NCI-H1048 (cell line): Measurements from ENCODE around the gene CAPN9.
"Not testable (repeated sequence)": the region's sequence is repeated elsewhere in the genome, so short reads cannot be mapped to it uniquely, and the experiment has no call there.

Experiments used
- DNase-seq: peaks from one replicate; lab custom pipeline; 2025; lab: John Stamatoyannopoulos, UW

Gene CAPN9

GRCh38 chr1:230824919-230825721, 77.9 kb downstream of the CAPN9 start:
- DNase-seq: no peak

GRCh38 chr1:230825761-230826160, 78.6 kb downstream of the CAPN9 start:
- DNase-seq: no peak

DNA sequence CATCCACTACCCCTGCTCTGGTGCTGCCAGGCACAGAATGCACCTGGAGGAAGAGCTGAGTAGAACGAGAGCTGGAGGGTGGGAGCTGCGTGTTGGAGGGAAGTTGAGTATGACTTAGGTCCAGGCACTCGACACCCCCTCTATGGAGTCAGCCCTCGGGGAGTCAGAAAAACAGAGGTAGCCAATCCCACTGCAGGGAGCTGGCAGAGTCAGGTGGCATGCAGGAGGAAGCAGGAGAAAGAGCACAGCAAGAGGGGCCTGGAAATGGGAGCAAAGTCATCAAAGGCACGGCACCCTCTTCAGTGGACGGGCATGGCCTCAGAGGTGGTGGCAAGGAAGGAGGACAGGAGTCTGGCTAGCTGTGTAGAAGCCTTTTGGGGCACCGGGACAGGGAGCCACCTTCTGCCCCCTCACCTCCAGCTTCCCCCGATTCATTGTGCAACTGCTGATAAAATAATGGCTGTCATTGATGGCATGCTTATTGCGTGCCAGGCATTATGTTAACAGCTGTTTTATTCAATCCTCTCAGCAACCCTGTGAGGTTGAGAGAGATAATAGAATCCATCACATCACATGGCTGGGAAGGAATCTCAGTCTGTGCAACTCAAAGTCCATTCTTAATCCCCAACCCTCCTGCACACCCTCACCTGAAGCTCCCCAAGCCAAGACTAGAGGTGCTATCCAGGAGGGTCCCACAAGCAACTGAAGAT, 79.1 kb downstream of the CAPN9 start:
- no peak for DNase-seq

GRCh38 chr1:230827081-230827681, 80.0 kb downstream of the CAPN9 start:
- no peak for DNase-seq

DNA sequence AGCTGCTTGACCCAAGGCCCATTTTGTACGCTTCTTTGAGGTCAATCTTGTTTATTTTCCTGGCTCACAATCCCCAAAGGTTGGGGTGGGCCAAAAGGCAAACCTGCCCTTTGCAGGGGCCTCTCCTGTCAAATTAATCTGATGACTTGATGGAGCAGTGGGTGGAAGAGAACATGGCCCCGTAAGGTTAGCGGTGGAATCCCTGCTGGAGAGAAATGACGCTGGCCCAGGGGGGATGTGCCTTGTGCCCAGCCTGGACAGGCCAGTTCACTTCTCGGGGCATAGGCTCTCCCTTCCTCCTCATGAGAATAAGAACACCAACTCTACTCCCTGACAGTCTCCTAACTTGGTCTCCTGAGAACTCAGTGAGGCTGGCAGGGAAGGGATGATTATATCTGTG, 80.6 kb downstream of the CAPN9 start:
- no peak for DNase-seq

DNA sequence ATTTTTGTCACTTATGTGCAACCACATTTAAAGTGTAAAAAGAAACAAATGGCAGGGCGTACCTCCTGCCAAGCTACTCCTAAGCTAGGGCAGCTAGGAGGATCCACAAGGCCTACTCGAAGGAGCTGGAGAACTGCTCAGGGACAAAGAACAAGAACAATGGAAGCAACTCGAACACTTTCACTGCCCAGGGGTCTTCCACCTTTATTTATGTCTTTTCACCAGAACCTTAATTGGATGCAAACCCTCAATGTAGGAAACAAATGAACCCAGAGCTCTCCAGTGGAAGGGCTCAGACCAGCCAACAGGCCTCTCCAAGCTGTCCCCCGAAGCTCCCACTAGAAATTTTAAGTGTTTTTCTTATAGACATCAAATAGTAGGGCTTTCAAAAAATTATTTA, 81.2 kb downstream of the CAPN9 start:
- no peak for DNase-seq

DNA sequence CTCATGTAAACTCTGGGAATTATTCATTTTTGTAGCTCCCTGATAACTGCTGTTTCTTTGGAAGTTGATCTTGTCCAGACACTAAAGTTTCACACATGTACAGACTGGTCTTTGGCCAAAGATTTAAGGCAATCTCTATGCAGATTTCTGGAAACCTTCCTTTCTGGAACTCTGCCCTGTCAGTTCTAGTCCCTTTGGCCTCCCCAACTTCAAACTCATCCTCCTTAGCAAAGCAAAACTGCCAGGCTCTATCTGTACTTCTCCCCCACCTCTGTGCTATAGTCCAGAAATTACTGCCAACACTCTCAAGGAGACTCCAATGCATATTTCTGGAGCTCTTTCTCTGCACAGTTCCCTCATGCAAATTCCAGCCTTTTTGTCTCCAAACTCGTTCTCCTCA, 84.6 kb downstream of the CAPN9 start:
- DNase-seq: no peak

- DNase-seq: no peak
Observed at GRCh38 chr1:230832476-230832875, 85.3 kb downstream of the CAPN9 start.

DNA sequence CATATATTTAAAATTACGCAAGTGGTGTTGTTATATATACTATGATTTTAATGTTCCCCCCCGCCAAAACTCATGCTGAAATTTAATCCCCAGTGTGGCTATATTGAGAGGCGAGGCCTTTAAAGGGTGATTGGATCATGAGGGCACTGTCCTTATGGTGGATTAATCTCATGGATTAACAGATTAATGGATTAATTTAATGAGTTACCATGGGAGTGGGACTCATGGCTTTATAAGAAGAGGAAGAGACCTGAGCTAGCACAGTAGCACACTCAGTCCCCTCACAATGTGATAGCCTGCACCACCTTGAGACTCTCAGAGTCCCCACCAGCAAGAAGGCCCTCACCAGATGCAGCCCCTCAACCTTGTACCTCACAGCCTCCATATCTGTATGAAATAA, 86.3 kb downstream of the CAPN9 start:
- no peak for DNase-seq

DNA sequence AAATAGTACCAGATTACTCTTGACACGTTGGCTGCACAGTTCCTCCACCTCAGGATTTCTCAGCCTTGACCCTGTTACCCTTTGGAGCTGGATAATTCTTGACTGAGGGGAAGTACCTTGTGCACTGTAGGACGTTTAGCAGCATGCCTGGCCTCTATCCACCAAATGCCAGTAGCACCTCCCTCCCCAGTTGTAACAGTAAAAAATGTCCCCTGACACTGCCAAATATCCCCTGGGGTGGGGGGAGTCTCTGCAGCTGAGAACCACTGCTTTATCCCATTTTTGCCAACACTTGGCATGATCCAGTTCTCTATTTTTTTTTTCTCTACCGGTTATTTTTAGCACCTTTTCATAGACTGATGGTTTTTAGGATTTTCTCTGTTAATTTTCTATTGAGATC, 87.1 kb downstream of the CAPN9 start:
- DNase-seq: no peak

GRCh38 chr1:230836347-230836746, 89.2 kb downstream of the CAPN9 start:
- DNase-seq: no peak

DNA sequence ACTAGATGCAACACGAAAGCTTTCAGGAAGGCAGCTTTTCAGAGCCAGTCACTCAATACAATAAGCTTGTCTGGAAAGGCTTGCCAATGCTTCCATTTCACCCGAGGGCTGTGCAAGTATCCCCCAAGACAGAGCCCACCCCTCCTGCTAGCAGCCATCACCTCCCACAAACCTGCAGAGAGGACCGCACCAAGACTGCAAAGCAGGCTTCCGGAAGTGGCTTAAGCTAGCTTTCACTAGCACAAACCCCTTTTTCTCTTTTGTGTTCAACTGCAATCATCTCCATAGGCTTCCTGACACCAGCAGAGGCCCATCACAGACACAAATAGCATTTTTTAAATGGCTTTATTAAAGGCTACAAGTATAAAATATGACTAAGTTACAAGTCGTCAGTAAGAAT, 89.6 kb downstream of the CAPN9 start:
- no peak for DNase-seq

GRCh38 chr1:230839173-230839572, 92.0 kb downstream of the CAPN9 start:
- DNase-seq: no peak

- DNase-seq: no peak
Observed at GRCh38 chr1:230842801-230843200, 95.6 kb downstream of the CAPN9 start.

GRCh38 chr1:230843503-230844309, 96.5 kb downstream of the CAPN9 start:
- no peak for DNase-seq

- no peak for DNase-seq
Observed at GRCh38 chr1:230844561-230844960, 97.4 kb downstream of the CAPN9 start.

DNA sequence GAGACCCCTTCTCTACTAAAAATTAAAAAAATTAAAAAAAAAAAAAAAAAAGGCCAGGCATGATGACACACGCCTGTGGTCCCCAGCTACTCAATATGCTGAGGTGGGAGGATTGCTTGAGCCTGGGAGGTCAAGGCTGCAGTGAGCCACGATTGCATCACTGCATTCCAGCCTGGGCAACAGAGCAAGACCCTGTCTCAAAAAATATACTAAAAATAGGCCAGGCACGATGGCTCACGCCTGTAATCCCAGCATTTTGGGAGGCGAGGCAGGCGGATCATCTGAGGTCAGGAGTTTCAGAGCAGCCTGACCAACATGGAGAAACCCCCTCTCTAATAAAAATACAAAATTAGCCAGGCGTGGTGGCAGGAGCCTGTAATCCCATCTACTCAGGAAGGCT, 98.0 kb downstream of the CAPN9 start:
- DNase-seq: not testable (repeated sequence)

GRCh38 chr1:230848235-230848634, 101.0 kb downstream of the CAPN9 start:
- no peak for DNase-seq

DNA sequence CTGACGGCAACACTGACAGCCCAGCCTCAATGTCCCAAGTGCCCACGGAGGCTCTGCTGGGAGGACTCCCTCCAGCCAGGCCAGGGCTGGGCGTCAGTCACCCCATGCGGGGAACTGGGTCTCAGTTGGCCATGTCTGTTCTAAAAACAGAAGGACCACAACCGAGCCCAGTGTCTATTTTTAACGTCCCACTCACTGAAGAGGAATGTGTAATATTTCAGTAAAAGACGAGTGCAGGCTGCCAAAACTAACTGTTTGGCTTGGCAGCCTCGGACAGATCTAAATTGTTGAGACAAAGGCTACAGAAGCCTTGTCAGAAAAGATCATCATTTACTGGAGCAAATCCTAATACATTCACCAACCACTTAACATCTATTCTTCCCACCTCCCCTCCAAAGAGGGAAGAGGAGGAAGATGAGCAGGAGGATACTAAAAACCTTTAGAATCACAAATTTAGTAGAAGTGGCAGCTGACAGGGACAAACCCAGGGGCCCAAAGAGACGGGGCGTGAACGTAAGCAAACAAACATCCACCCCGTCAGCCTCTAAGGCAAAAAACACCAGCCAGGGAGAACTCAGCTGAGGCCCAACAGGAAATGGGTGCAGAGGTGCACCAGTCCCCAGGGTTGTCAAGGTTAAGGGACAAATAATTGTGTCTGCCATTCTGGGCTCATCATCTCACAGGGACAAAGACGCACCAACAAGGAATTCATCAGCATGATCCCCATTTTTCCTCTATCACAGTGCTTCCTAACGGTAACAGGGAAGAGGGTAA, 102.5 kb downstream of the CAPN9 start:
- no peak for DNase-seq

DNA sequence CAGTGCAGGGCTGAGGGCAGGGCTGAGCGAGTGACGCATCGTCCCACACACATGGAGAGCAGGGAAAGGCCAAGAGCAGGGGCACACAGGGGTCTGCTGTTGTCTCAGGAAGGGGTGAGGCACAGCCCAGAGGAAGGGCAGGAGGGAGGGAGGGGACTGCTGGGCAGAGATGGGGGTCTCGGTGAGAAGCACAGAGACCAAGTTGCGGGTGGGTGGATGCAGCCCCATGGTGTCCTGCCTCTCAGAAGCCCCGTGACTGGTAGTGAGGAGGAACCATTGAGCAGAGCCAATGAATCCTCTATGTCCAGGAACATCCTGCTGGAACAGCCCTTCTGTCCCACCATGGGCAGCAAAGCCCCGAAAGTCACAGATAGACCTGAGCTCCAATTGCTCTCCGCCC, 103.4 kb downstream of the CAPN9 start:
- DNase-seq: no peak

GRCh38 chr1:230851291-230851691, 104.1 kb downstream of the CAPN9 start:
- no peak for DNase-seq
